NB4 (cell line): Measurements from ENCODE around the gene AFAP1.

Experiments
- POLR2A ChIP-seq: IDR thresholded peaks from 2 replicates; pipeline ENCODE4 v1.6.1; 2011; ENCODE audit warnings: mild to moderate bottlenecking; ENCODE audit not compliant: insufficient read length; ENCODE audit errors: extremely low read depth
- TF ChIP-seq, protein P1 (sequence below): IDR thresholded peaks from one replicate; pipeline ENCODE4 v1.5.1; 2012; ENCODE audit warnings: low read depth, low read length

DNA sequence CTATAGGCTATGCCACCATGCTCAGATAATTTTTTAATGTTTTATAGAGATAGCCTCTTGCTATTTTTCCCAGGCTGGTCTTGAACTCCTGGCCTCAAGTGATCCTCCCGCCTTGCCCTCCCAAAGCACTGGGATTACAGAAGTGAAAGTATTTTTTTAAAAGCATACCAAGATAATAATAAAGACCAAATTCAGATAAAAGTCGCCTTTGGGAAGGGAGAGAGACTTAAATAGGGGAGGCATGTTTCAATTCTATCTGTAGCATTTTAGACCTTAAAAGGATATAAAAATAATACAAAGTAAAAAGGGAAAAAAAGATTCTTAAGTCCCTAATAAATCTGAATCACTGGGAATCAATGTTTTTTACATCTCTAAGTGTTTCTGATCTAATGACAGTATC lies 108.9 kb downstream of the AFAP1 start:
- TF ChIP-seq, protein P1, sequence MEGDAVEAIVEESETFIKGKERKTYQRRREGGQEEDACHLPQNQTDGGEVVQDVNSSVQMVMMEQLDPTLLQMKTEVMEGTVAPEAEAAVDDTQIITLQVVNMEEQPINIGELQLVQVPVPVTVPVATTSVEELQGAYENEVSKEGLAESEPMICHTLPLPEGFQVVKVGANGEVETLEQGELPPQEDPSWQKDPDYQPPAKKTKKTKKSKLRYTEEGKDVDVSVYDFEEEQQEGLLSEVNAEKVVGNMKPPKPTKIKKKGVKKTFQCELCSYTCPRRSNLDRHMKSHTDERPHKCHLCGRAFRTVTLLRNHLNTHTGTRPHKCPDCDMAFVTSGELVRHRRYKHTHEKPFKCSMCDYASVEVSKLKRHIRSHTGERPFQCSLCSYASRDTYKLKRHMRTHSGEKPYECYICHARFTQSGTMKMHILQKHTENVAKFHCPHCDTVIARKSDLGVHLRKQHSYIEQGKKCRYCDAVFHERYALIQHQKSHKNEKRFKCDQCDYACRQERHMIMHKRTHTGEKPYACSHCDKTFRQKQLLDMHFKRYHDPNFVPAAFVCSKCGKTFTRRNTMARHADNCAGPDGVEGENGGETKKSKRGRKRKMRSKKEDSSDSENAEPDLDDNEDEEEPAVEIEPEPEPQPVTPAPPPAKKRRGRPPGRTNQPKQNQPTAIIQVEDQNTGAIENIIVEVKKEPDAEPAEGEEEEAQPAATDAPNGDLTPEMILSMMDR: no peak
- TF ChIP-seq POLR2A: no peak
